SK-N-MC (cell line): Measurements from ENCODE around the gene BRI3.

Source experiments
- EZH2 ChIP-seq: fragments of 200-600 bp; sonication (generic); IDR thresholded peaks from one replicate; pipeline ENCODE4 v1.6.1; 2017; ENCODE audit warnings: antibody characterized with exemption
- FOXP2 ChIP-seq: optimal IDR thresholded peaks from 2 replicates; pipeline ENCODE3; 2011; ENCODE audit warnings: mild to moderate bottlenecking, moderate library complexity; ENCODE audit not compliant: insufficient read depth; ENCODE audit errors: extremely low read length, control extremely low read depth
- POLR2AphosphoS5 ChIP-seq: IDR thresholded peaks from 2 replicates; pipeline ENCODE4 v1.6.1; 2012; ENCODE audit warnings: mild to moderate bottlenecking, low read depth, low read length, borderline replicate concordance

DNA sequence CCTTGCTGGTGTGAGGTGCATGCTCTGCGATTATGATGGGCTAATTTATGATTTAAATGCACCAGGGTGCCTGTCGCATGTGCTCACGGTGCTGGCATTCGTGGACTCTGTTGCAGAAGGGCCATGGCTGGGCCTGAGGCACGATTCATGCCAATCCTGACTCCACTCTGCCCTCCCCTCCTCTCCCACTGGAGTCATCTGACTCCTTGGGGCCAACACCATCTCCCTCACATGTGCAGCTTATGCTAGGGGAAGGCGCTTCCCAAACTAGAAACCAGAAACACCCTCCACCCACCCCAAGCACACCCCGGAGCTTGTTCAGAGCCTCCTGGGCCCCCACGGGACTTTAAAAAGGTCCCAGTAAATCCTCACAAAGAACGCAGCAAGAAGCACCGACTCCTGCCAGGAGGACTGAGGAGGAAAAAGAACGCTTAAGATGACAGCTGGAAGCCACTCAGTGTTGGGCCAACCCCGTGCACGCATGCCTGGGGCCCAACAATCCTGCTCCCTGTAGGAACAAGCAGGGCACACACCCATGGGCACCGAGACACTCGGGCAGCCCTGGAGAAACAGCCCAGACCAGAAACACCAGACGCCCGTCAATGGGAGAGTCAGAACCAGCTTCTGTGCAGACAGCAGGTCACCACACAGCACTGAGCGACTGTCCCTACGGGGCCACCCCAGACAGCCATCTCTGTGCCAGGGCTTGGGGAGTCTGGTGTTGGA is 14.1 kb downstream of the BRI3 start:
- no peak for TF ChIP-seq FOXP2
- TF ChIP-seq EZH2: no peak
- TF ChIP-seq POLR2AphosphoS5: no peak
